K562 (cell line): ENCODE measurements around the gene GLDC. TPM values are rescaled to one million over a fixed set of nuclear protein-coding genes. Genes with fewer than 3 reads are reported as not detected.

ENCODE experiments used
- ATAC-seq: fragments of 200-7000 bp; cut with Tn5 transposase; 3 replicates; pipeline ENCODE4 v1.9.1; 2020; ENCODE audit warnings: moderate library complexity
- BruUV-seq: library from RNA; stranded (reverse); fragments of 400-500 nt; replicated peaks from 2 replicates; lab custom pipeline; 2021; lab: Mats Ljungman, UMichigan
- CTCF ChIA-PET: fragments of 300-600 bp; formaldehyde crosslinking; extraction: SDS; loops from one replicate; lab custom pipeline; 2021; ENCODE audit warnings: low intra/inter-chr PET ratio; lab: Yijun Ruan, JAX
- POLR2A ChIA-PET: fragments of 300-600, 350-650 bp; sonication (Branson Sonifier 250); formaldehyde crosslinking; extraction: SDS; loops from one replicate; lab custom pipeline; 2021; ENCODE audit warnings: antibody characterized with exemption, inconsistent platforms; lab: Yijun Ruan, JAX
- DNase-seq, 4 experiments: peaks; one replicate each; pipeline versions ENCODE4 v3.0.0 to v3.0.0-alpha.2; 2011 to 2018; ENCODE audit warnings: low spot score in 3 of 4, mixed read lengths in 3 of 4; ENCODE audit errors: extremely low read depth in 1 of 4
- FAIRE-seq: peaks from 2 replicates; lab custom pipeline; 2011; peaks lifted over from hg19 to GRCh38; lab: Jason Lieb, UNC
- H2AFZ ChIP-seq: 2 replicates; pipeline ENCODE4 v1.6.0; 2011; ENCODE audit warnings: low read depth, low read length, control low read depth, inconsistent platforms
- H3K27ac ChIP-seq: fragments of 200-600 bp; 3 replicates; pipeline ENCODE4 v1.8.0; 2011; ENCODE audit warnings: low read depth, mild to moderate bottlenecking, control low read depth, inconsistent platforms, low read length, moderate library complexity, mixed read lengths; ENCODE audit errors: extremely low read depth
- H3K27me3 ChIP-seq, 2 experiments: fragments of 300-600 bp in 1 of 2; 2 replicates in 1 of 2; 3 replicates in 1 of 2; pipeline versions ENCODE4 v1.6.0 to v1.8.0; 2011; ENCODE audit warnings: inconsistent platforms in 2 of 2, low read length in 2 of 2, mild to moderate bottlenecking in 1 of 2, mixed read lengths in 1 of 2, moderate library complexity in 1 of 2; ENCODE audit not compliant: control insufficient read depth in 2 of 2, insufficient read depth in 2 of 2
- H3K36me3 ChIP-seq: fragments of 300-600 bp; 3 replicates; pipeline ENCODE4 v1.8.0; 2011; ENCODE audit warnings: mild to moderate bottlenecking, low read length, inconsistent platforms; ENCODE audit not compliant: control insufficient read depth, insufficient read depth
- H3K4me1 ChIP-seq, 2 experiments: fragments of 200-600 bp in 1 of 2; replicated peaks in 1 of 2; 2 replicates in 1 of 2; 3 replicates in 1 of 2; pipeline versions ENCODE4 v1.5.1 to v1.8.0; 2011; ENCODE audit warnings: inconsistent platforms in 2 of 2, low read length in 2 of 2, mild to moderate bottlenecking in 1 of 2, mixed read lengths in 1 of 2, moderate library complexity in 1 of 2; ENCODE audit not compliant: control insufficient read depth in 2 of 2, insufficient read depth in 2 of 2
- H3K4me2 ChIP-seq: 2 replicates; pipeline ENCODE4 v1.6.1; 2011; ENCODE audit warnings: low read length, control low read depth, inconsistent platforms, mixed read lengths; ENCODE audit not compliant: insufficient read depth
- H3K4me3 ChIP-seq: fragments of 200-600 bp; sonication (generic), shearing (Covaris generic); 2 replicates; pipeline ENCODE4 v1.5.1; 2016; ENCODE audit warnings: control low read depth, inconsistent platforms
- H3K79me2 ChIP-seq: fragments of 200-600 bp; 3 replicates; pipeline ENCODE4 v1.8.0; 2011; ENCODE audit warnings: low read length, inconsistent platforms; ENCODE audit not compliant: control insufficient read depth, insufficient read depth
- H3K9ac ChIP-seq, 2 experiments: 2 replicates each; pipeline versions ENCODE4 v1.6.0 to v1.6.1; 2011; ENCODE audit warnings: low read depth in 2 of 2, low read length in 2 of 2, control low read depth in 1 of 2, inconsistent platforms in 1 of 2, mild to moderate bottlenecking in 1 of 2, mixed read lengths in 1 of 2; ENCODE audit not compliant: insufficient read depth in 1 of 2
- H3K9me1 ChIP-seq: one replicate; pipeline ENCODE4 v1.6.0; 2011; ENCODE audit warnings: inconsistent platforms, mild to moderate bottlenecking, low read length, moderate library complexity; ENCODE audit not compliant: control insufficient read depth, insufficient read depth
- H3K9me3 ChIP-seq: replicated peaks from 2 replicates; pipeline ENCODE4 v1.5.1; 2011; ENCODE audit warnings: low read depth, low read length, inconsistent platforms; ENCODE audit not compliant: control insufficient read depth, insufficient read depth
- H4K20me1 ChIP-seq: replicated peaks from 2 replicates; pipeline ENCODE4 v1.6.1; 2011; ENCODE audit warnings: low read length, inconsistent platforms, mixed read lengths; ENCODE audit not compliant: control insufficient read depth, insufficient read depth
- CBX1 ChIP-seq: sonication (generic); IDR thresholded peaks from 2 replicates; pipeline ENCODE4 v1.6.1; 2016; ENCODE audit warnings: antibody characterized with exemption, low read depth, mild to moderate bottlenecking
- HSF4 ChIP-seq: fragments of 250-450 bp; sonication (Bioruptor Pico); IDR thresholded peaks from 2 replicates; pipeline ENCODE4 v2.1.2; 2022; ENCODE audit warnings: mild to moderate bottlenecking, moderate library complexity, borderline replicate concordance
- MCM3 ChIP-seq: fragments of 450-650 bp; IDR thresholded peaks from 2 replicates; pipeline ENCODE4 v1.6.1; 2016
- NKRF ChIP-seq: fragments of 450-650 bp; IDR thresholded peaks from 2 replicates; pipeline ENCODE4 v1.6.1; 2016; ENCODE audit warnings: borderline replicate concordance
- PBX2 ChIP-seq, 2 experiments: IDR thresholded peaks in 1 of 2; conservative IDR thresholded peaks in 1 of 2; 2 replicates each; pipeline ENCODE4 v1.6.1; 2016; ENCODE audit warnings: low read depth in 2 of 2, mild to moderate bottlenecking in 1 of 2, missing compliant biosample characterization in 1 of 2, missing genetic modification characterization in 1 of 2, moderate library complexity in 1 of 2
- POLR2AphosphoS2 ChIP-seq: IDR thresholded peaks from 2 replicates; pipeline ENCODE4 v1.6.1; 2012; ENCODE audit warnings: low read length, improper control_type of control experiment
- PRMT5 ChIP-seq: sonication (generic); formaldehyde crosslinking; IDR thresholded peaks from 2 replicates; pipeline ENCODE4 v1.5.0; 2020; ENCODE audit warnings: missing genetic modification reagents
- PRPF4 ChIP-seq: fragments of 200-400 bp; formaldehyde crosslinking; IDR thresholded peaks from one replicate; pipeline ENCODE4 v1.6.1; 2017; ENCODE audit warnings: low read length, low read depth, mild to moderate bottlenecking; ENCODE audit not compliant: insufficient read depth, poor library complexity, severe bottlenecking
- STAT6 ChIP-seq: sonication (generic); formaldehyde crosslinking; IDR thresholded peaks from 2 replicates; pipeline ENCODE4 v1.8.1; 2023; ENCODE audit warnings: mild to moderate bottlenecking, missing genetic modification reagents
- ZNF174 ChIP-seq: fragments of 250-450 bp; sonication (Bioruptor Pico); IDR thresholded peaks from 2 replicates; pipeline ENCODE4 v1.4.0; 2020; ENCODE audit warnings: mild to moderate bottlenecking
- ZNF23 ChIP-seq: fragments of 250-450 bp; sonication (Bioruptor Pico); IDR thresholded peaks from 2 replicates; pipeline ENCODE4 v1.4.0; 2020; ENCODE audit warnings: mild to moderate bottlenecking
- ZNF311 ChIP-seq: fragments of 250-450 bp; sonication (Bioruptor Pico); IDR thresholded peaks from 2 replicates; pipeline ENCODE4 v1.4.0; 2020; ENCODE audit warnings: mild to moderate bottlenecking, moderate library complexity
- ZNF830 ChIP-seq: fragments of 250-450 bp; sonication (Bioruptor Pico); IDR thresholded peaks from 2 replicates; pipeline ENCODE4 v1.5.0; 2021; ENCODE audit warnings: mild to moderate bottlenecking
- WGBS: fragments of 100-300 bp; shearing (Covaris generic); methylation state at CpG from one replicate; pipeline ENCODE4 v1.1.6; 2016; ENCODE audit warnings: low coverage, mixed read lengths; ENCODE audit not compliant: insufficient coverage; ENCODE audit errors: missing lambda C conversion rate; 5-methylcytosine and 5-hydroxymethylcytosine counted together
- in situ Hi-C: fragments of 300-500 bp; cut with MboI; formaldehyde crosslinking; loops from 4 replicates; pipeline ENCODE4 v1.15.0; 2018; ENCODE audit warnings: inconsistent platforms, mixed read lengths
- intact Hi-C: fragments of 100-400 bp; cut with micrococcal nuclease; formaldehyde crosslinking; loops from 2 replicates; pipeline ENCODE4 v1.14.2; 2022
- polyA plus RNA-seq, 8 experiments: library from polyadenylated mRNA; depleted of rRNA in 4 of 8; stranded (reverse) in 5 of 8; unstranded in 3 of 8; fragments of >200 nt; fragmentation: Nextera tagmentation in 2 of 8; fragmentation: Illumina TruSeq in 1 of 8; extraction: Ambion mirVana in 2 of 8; extraction: Trizol in 1 of 8; gene quantifications; 2 replicates each; pipeline versions ENCODE4 v1.2.1 to v1.2.3, GENCODE V29; 2011 to 2014; ENCODE audit warnings: inconsistent platforms in 1 of 8, missing spikeins in 1 of 8
- total RNA-seq, 7 experiments: library from RNA; depleted of rRNA in 6 of 7; stranded (reverse); fragments of >200 nt in 6 of 7; fragmentation: Illumina TruSeq in 2 of 7; extraction: Trizol in 2 of 7; gene quantifications; 2 replicates each; pipeline versions ENCODE4 v1.2.1 to v1.2.3, GENCODE V29; 2011 to 2021; ENCODE audit warnings: low replicate concordance in 1 of 7

The GLDC gene
- total and polyA plus RNA-seq, 9 of the 15 experiments (the other 6 are each of a cell fraction or from before 2014, with no cell fraction given), result 0.03 to 0.27 (median 0.08) TPM; not detected in 6

DNA sequence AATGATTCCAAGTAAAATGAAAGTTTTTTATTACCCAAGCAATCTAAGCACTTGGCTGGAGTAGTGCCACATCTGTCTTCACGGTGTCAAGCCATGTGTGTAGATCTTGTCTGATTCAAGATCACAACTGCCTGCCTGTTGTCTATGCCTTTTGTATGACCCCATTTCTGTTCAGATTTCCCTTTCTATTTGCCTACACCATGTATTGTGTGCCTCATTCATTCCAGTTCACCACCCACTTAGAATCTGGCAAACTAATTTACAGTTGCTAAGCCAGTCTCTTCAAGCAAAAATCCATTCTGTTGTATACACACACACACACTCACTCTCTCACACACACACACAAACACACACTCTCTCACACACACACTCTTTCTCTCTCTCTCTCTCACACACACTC lies 33.7 kb downstream of the GLDC start (continued):
- TF ChIP-seq CBX1 (no peak), PRPF4 (no peak)

- no TSS peak for BruUV-seq
- in situ Hi-C loops (no loop called here), intact Hi-C loops (no loop called here)
- ATAC-seq (no peak), FAIRE-seq (no peak), DNase-seq (no peak)
- H3K4me2 ChIP-seq, result no peak overlapping the region
- H3K79me2 ChIP-seq, result no peaks in the 10 kb centered on the region
- no peaks in the 10 kb centered on the region for H3K36me3 ChIP-seq
- H3K9me3 ChIP-seq, result no peaks in the 10 kb centered on the region
- 17% methylated on average over 2 of the region's 2 CpGs for WGBS
- H3K4me3 ChIP-seq, result no peak overlapping the region
- H3K27me3 ChIP-seq, result no peaks in the 10 kb centered on the region; a peak in 1 of 5 replicates
- no peaks in the 10 kb centered on the region for H4K20me1 ChIP-seq
- H3K27ac ChIP-seq, result no peak overlapping the region
- H3K4me1 ChIP-seq, result no peaks in the 10 kb centered on the region
- H2AFZ ChIP-seq, result no peak overlapping the region
- no peaks in the 10 kb centered on the region for H3K9me1 ChIP-seq
- CTCF ChIA-PET, result no interaction called here
- POLR2A ChIA-PET, result no interaction called here
- H3K9ac ChIP-seq, result no peak overlapping the region
- TF ChIP-seq ZNF174 (no peak), ZNF23 (CRISPR knock-in tag) (no peak), MCM3 (no peak), ZNF311 (CRISPR knock-in tag) (no peak), HSF4 (CRISPR knock-in tag) (no peak), STAT6 (CRISPR knock-in tag) (no peak), PBX2 (CRISPR knock-in tag; IDR thresholded peaks at IDR 0.05; ENCODE audit: low read depth) (no peak), PBX2 (tag; conservative IDR thresholded peaks at IDR 0.05; ENCODE audit: low read depth) (no peak), PRMT5 (CRISPR knock-in tag) (no peak), POLR2AphosphoS2 (no peak), ZNF830 (no peak), NKRF (no peak)
These were observed 35.5 kb downstream of the GLDC start for GRCh38 chr9:6610073-6610472.
